Thyroid gland (tissue), 4 donors: ENCODE measurements around the gene DELE1.

Source experiments
- POLR2A ChIP-seq, 2 donors: fragments of 450-650 bp; IDR thresholded peaks; one replicate each; pipeline ENCODE4 v1.6.1; 2017; ENCODE audit warnings: antibody characterized with exemption in 2 of 2, mild to moderate bottlenecking in 2 of 2, moderate library complexity in 1 of 2
- TF ChIP-seq, protein P1 (sequence below), 6 experiments: fragments of 200-600 bp in 3 of 6; fragments of 450-650 bp in 3 of 6; sonication (generic) in 3 of 6; IDR thresholded peaks; one replicate each; pipeline ENCODE4 v1.5.1; 2016 to 2019; ENCODE audit warnings: antibody characterized with exemption in 6 of 6, mild to moderate bottlenecking in 2 of 6, inconsistent platforms in 1 of 6, moderate library complexity in 1 of 6

DNA sequence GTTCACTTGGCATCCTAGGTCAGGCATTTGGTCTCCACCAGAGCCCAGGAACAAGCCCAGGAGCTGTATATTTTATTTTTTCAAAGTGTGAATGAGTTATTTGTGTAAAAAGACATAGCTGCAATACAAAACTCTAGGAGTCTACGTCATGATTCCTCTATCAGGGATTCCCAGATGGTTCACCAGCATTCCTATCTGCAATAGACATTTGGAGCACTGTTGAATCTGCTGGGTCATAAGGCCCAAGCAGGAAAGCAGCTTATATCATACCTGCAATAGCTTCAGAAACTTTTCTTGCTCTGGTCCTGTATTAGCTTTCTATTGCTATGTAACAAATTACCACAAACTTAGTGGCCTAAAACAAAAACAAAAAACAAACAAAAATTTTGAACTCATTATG is 16.7 kb upstream of the DELE1 start:
- TF ChIP-seq, protein P1, sequence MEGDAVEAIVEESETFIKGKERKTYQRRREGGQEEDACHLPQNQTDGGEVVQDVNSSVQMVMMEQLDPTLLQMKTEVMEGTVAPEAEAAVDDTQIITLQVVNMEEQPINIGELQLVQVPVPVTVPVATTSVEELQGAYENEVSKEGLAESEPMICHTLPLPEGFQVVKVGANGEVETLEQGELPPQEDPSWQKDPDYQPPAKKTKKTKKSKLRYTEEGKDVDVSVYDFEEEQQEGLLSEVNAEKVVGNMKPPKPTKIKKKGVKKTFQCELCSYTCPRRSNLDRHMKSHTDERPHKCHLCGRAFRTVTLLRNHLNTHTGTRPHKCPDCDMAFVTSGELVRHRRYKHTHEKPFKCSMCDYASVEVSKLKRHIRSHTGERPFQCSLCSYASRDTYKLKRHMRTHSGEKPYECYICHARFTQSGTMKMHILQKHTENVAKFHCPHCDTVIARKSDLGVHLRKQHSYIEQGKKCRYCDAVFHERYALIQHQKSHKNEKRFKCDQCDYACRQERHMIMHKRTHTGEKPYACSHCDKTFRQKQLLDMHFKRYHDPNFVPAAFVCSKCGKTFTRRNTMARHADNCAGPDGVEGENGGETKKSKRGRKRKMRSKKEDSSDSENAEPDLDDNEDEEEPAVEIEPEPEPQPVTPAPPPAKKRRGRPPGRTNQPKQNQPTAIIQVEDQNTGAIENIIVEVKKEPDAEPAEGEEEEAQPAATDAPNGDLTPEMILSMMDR (IDR thresholded peaks at IDR 0.05): no peak
- no peak for TF ChIP-seq POLR2A (IDR thresholded peaks at IDR 0.05)
